H1 (cell line): Measurements from ENCODE around the gene STAT3. TPM values are rescaled to one million over a fixed set of nuclear protein-coding genes. Genes with fewer than 3 reads are reported as not detected.

ENCODE experiments used
- CTCF ChIA-PET: fragments of 300-600 bp; sonication (Branson Sonifier 250); formaldehyde crosslinking; loops from one replicate; lab custom pipeline; 2021; ENCODE audit not compliant: partially characterized antibody; lab: Charles Lee
- POLR2A ChIA-PET: fragments of 300-600 bp; sonication (Branson Sonifier 250); formaldehyde crosslinking; loops from one replicate; lab custom pipeline; 2021; ENCODE audit warnings: inconsistent platforms; ENCODE audit not compliant: partially characterized antibody; lab: Charles Lee
- DNase-seq, 2 experiments: peaks; one replicate each; pipeline versions ENCODE4 v3.0.0 to v3.0.0-alpha.2; 2010 to 2022; ENCODE audit warnings: low spot score in 2 of 2, low read depth in 1 of 2, mixed read lengths in 1 of 2
- FAIRE-seq: peaks from 2 replicates; lab custom pipeline; 2011; peaks lifted over from hg19 to GRCh38; lab: Jason Lieb, UNC
- H2AFZ ChIP-seq: 2 replicates; pipeline ENCODE4 v1.8.1; 2012; ENCODE audit warnings: low read length, inconsistent platforms
- H2AK5ac ChIP-seq: 2 replicates; pipeline ENCODE4 v1.6.1; 2013; ENCODE audit warnings: low read depth, low read length
- H2BK120ac ChIP-seq: replicated peaks from 2 replicates; pipeline ENCODE3; 2013; ENCODE audit warnings: low read depth, low read length, inconsistent platforms
- H2BK12ac ChIP-seq: 2 replicates; pipeline ENCODE4 v1.6.1; 2013; ENCODE audit warnings: low read depth, low read length
- H2BK15ac ChIP-seq: 2 replicates; pipeline ENCODE4 v1.6.1; 2013; ENCODE audit warnings: low read length
- H2BK20ac ChIP-seq: 2 replicates; pipeline ENCODE4 v1.6.1; 2013; ENCODE audit warnings: low read length
- H2BK5ac ChIP-seq: 2 replicates; pipeline ENCODE4 v1.6.1; 2013; ENCODE audit warnings: low read depth, low read length
- H3K14ac ChIP-seq: 2 replicates; pipeline ENCODE4 v1.6.1; 2013; ENCODE audit warnings: inconsistent platforms; ENCODE audit not compliant: insufficient read length
- H3K18ac ChIP-seq: 2 replicates; pipeline ENCODE4 v1.6.1; 2013; ENCODE audit warnings: low read length; ENCODE audit errors: extremely low read depth
- H3K23ac ChIP-seq: 2 replicates; pipeline ENCODE4 v1.6.1; 2013; ENCODE audit warnings: inconsistent platforms; ENCODE audit not compliant: insufficient read length
- H3K23me2 ChIP-seq: 2 replicates; pipeline ENCODE4 v1.6.1; 2013; ENCODE audit warnings: low read depth, low read length
- H3K27ac ChIP-seq: 2 replicates; pipeline ENCODE4 v1.6.1; 2011; ENCODE audit warnings: low read depth, low read length, inconsistent platforms
- H3K27me3 ChIP-seq, 4 experiments: replicated peaks in 1 of 4; 1 replicate in 1 of 4; 2 replicates in 3 of 4; pipeline versions ENCODE4 v1.6.1 to v1.8.1; 2011 to 2013; ENCODE audit warnings: low read length in 3 of 4, mild to moderate bottlenecking in 3 of 4, inconsistent platforms in 2 of 4, mixed read lengths in 2 of 4, moderate library complexity in 1 of 4; ENCODE audit not compliant: control insufficient read depth in 3 of 4, insufficient read depth in 3 of 4; ENCODE audit errors: extremely low read depth in 1 of 4
- H3K36me3 ChIP-seq, 4 experiments: 2 replicates each; pipeline versions ENCODE4 v1.6.1 to v1.8.1; 2011 to 2013; ENCODE audit warnings: mild to moderate bottlenecking in 4 of 4, low read length in 3 of 4, moderate library complexity in 2 of 4, control low read depth in 1 of 4, inconsistent platforms in 1 of 4; ENCODE audit not compliant: insufficient read depth in 4 of 4, control insufficient read depth in 2 of 4
- H3K4ac ChIP-seq: replicated peaks from 2 replicates; pipeline ENCODE3; 2013; ENCODE audit warnings: low read length, low read depth, mixed read lengths, inconsistent platforms; ENCODE audit not compliant: insufficient read length
- H3K4me1 ChIP-seq, 4 experiments: replicated peaks in 1 of 4; 1 replicate in 1 of 4; 2 replicates in 3 of 4; pipeline versions ENCODE4 v1.6.1 to v1.8.1; 2011 to 2013; ENCODE audit warnings: low read length in 3 of 4, inconsistent platforms in 2 of 4, mixed read lengths in 1 of 4; ENCODE audit not compliant: insufficient read depth in 4 of 4, control insufficient read depth in 3 of 4
- H3K4me2 ChIP-seq, 2 experiments: 2 replicates each; pipeline versions ENCODE4 v1.6.1 to v1.8.1; 2011 to 2013; ENCODE audit warnings: low read depth in 2 of 2, low read length in 2 of 2, control low read depth in 1 of 2, inconsistent platforms in 1 of 2, mild to moderate bottlenecking in 1 of 2; ENCODE audit not compliant: insufficient read depth in 1 of 2
- H3K4me3 ChIP-seq, 4 experiments: fragments of 200-600, 300-600 bp in 1 of 4; sonication (generic), shearing (Covaris generic), sonication (Bioruptor Twin) in 1 of 4; 2 replicates each; pipeline versions ENCODE4 v1.5.1 to v1.8.1; 2011 to 2016; ENCODE audit warnings: low read length in 4 of 4, low read depth in 3 of 4, control low read depth in 2 of 4, inconsistent platforms in 2 of 4, mild to moderate bottlenecking in 2 of 4, mixed read lengths in 1 of 4, moderate library complexity in 1 of 4; ENCODE audit not compliant: insufficient read depth in 2 of 4; ENCODE audit errors: extremely low read depth in 1 of 4
- H3K56ac ChIP-seq: replicated peaks from 2 replicates; pipeline ENCODE3; 2013; ENCODE audit warnings: low read depth, mild to moderate bottlenecking, mixed read lengths, low read length, inconsistent platforms; ENCODE audit not compliant: insufficient read length
- H3K79me1 ChIP-seq: 2 replicates; pipeline ENCODE4 v1.6.1; 2013; ENCODE audit warnings: low read depth, low read length, control low read depth
- H3K79me2 ChIP-seq, 2 experiments: 2 replicates each; pipeline versions ENCODE4 v1.6.1 to v1.8.1; 2012 to 2013; ENCODE audit warnings: low read length in 2 of 2, mild to moderate bottlenecking in 2 of 2, inconsistent platforms in 1 of 2; ENCODE audit not compliant: insufficient read depth in 2 of 2, control insufficient read depth in 1 of 2
- H3K9ac ChIP-seq, 4 experiments: replicated peaks in 1 of 4; 1 replicate in 1 of 4; 2 replicates in 3 of 4; pipeline versions ENCODE4 v1.6.1 to v1.8.1; 2011 to 2013; ENCODE audit warnings: low read depth in 3 of 4, low read length in 3 of 4, control low read depth in 2 of 4, mild to moderate bottlenecking in 2 of 4, moderate library complexity in 2 of 4, inconsistent platforms in 1 of 4; ENCODE audit errors: extremely low read depth in 1 of 4
- H3K9me3 ChIP-seq, 2 experiments: 2 replicates each; pipeline versions ENCODE4 v1.6.1 to v1.8.1; 2012 to 2013; ENCODE audit warnings: mild to moderate bottlenecking in 2 of 2, moderate library complexity in 2 of 2, control low read depth in 1 of 2, inconsistent platforms in 1 of 2, low read depth in 1 of 2, low read length in 1 of 2, mixed read lengths in 1 of 2; ENCODE audit not compliant: insufficient read depth in 2 of 2
- H4K20me1 ChIP-seq, 2 experiments: replicated peaks in 1 of 2; 2 replicates each; pipeline versions ENCODE3 to v1.8.1; 2011 to 2013; ENCODE audit warnings: inconsistent platforms in 2 of 2, low read length in 2 of 2, mild to moderate bottlenecking in 1 of 2; ENCODE audit not compliant: insufficient read depth in 2 of 2, control insufficient read depth in 1 of 2
- H4K5ac ChIP-seq: 2 replicates; pipeline ENCODE4 v1.6.1; 2013; ENCODE audit warnings: low read length, low read depth, mixed read lengths, inconsistent platforms; ENCODE audit not compliant: insufficient read length
- H4K8ac ChIP-seq: 2 replicates; pipeline ENCODE4 v1.8.0; 2013; ENCODE audit warnings: mild to moderate bottlenecking, moderate library complexity, low read length, inconsistent platforms; ENCODE audit not compliant: insufficient read depth; ENCODE audit errors: extremely low read depth
- H4K91ac ChIP-seq: replicated peaks from 2 replicates; pipeline ENCODE3; 2013; ENCODE audit warnings: low read length, mixed read lengths, inconsistent platforms; ENCODE audit not compliant: insufficient read length
- CBX8 ChIP-seq: fragments of 300-800, 300-1000 bp; sonication (generic); IDR thresholded peaks from 2 replicates; pipeline ENCODE4 v1.7.1; 2016; ENCODE audit warnings: low read depth, low read length, borderline replicate concordance
- polyA plus RNA-seq, 7 experiments: library from polyadenylated mRNA; depleted of rRNA in 3 of 7; stranded (reverse) in 5 of 7; unstranded in 2 of 7; fragments of >200 nt in 5 of 7; fragments of 200-250 nt in 2 of 7; gene quantifications; 1 replicate in 5 of 7; 2 replicates in 1 of 7; 4 replicates in 1 of 7; pipeline versions ENCODE4 v1.2.1 to v1.2.3, GENCODE V29; 2011 to 2013; ENCODE audit warnings: missing spikeins in 2 of 7, mixed read lengths in 2 of 7
- total RNA-seq: library from RNA; stranded (reverse); fragmentation: NEBNext Ultra II Directional; extraction: Animal tissue kit (Norgen Biotek cat#: 25700); gene quantifications from 2 replicates; pipeline ENCODE4 v1.2.1, GENCODE V29; 2021

STAT3 gene
- total and polyA plus RNA-seq, 2 of the 8 experiments (the other 6 are each of a cell fraction or from before 2014, with no cell fraction given) = 38.4 to 94.1 TPM

- Histone ChIP-seq H4K8ac (no peak overlapping the region), H3K79me1 (peaks cover 10% of the 10 kb centered on the region), H3K27ac (no peak overlapping the region), H3K56ac (no peak overlapping the region), H3K4me3 (no peak overlapping the region), H2BK20ac (no peak overlapping the region), H3K9me3 (no peaks in the 10 kb centered on the region), H3K23ac (no peak overlapping the region), H3K23me2 (no peaks in the 10 kb centered on the region), H3K9ac (no peak overlapping the region), H3K4me2 (no peak overlapping the region), H4K20me1 (peaks cover 2 to 9% of the 10 kb centered on the region in 2 experiments), H4K91ac (no peak overlapping the region), H3K4ac (no peak overlapping the region), H3K14ac (no peak overlapping the region), H2BK15ac (no peak overlapping the region), H3K27me3 (no peaks in the 10 kb centered on the region), H2BK12ac (no peak overlapping the region), H2AFZ (no peak overlapping the region), H2AK5ac (no peak overlapping the region), H3K18ac (no peak overlapping the region), H4K5ac (no peak overlapping the region), H2BK5ac (no peak overlapping the region), H3K36me3 (peaks cover 2 to 35% (median 18%) of the 10 kb centered on the region in 4 experiments; a peak in 7 of 8 replicates), H3K4me1 (peaks cover 0 to 8% (median 3%) of the 10 kb centered on the region in 4 experiments; a peak in 4 of 7 replicates), H2BK120ac (no peak overlapping the region), H3K79me2 (peaks cover 2 to 35% of the 10 kb centered on the region in 2 experiments; a peak in 3 of 4 replicates)
- POLR2A ChIA-PET = no interaction called here
- CTCF ChIA-PET = no interaction called here
- FAIRE-seq (no peak), DNase-seq (no peak)
- TF ChIP-seq CBX8 = no peak
Measured at GRCh38 chr17:42347198-42347597, 41.0 kb downstream of the STAT3 start.
